H9 (cell line): ENCODE results near the gene UFC1. TPM values are rescaled to one million over a fixed set of nuclear protein-coding genes. Genes with fewer than 3 reads are reported as not detected.

ENCODE experiments used
- DNase-seq: peaks from one replicate; pipeline ENCODE4 v3.0.0-alpha.2; 2017
- H2AFZ ChIP-seq: one replicate; pipeline ENCODE4 v1.6.1; 2013; ENCODE audit warnings: mild to moderate bottlenecking, low read length, control low read depth, moderate library complexity
- H2AK5ac ChIP-seq: 2 replicates; pipeline ENCODE4 v1.6.1; 2013; ENCODE audit warnings: low read length, control low read depth, mixed read lengths; ENCODE audit not compliant: insufficient read length
- H2BK120ac ChIP-seq: one replicate; pipeline ENCODE4 v1.6.1; 2013; ENCODE audit warnings: low read depth, mild to moderate bottlenecking, low read length, control low read depth, inconsistent platforms; ENCODE audit not compliant: poor library complexity, severe bottlenecking
- H2BK12ac ChIP-seq: 2 replicates; pipeline ENCODE4 v1.6.1; 2013; ENCODE audit warnings: low read length, control low read depth, mixed read lengths, low read depth; ENCODE audit not compliant: insufficient read length
- H2BK15ac ChIP-seq: 2 replicates; pipeline ENCODE4 v1.6.1; 2013; ENCODE audit warnings: low read depth, low read length, control low read depth
- H2BK20ac ChIP-seq: one replicate; pipeline ENCODE4 v1.6.1; 2013; ENCODE audit warnings: low read depth, mild to moderate bottlenecking, low read length, control low read depth, inconsistent platforms; ENCODE audit not compliant: poor library complexity, severe bottlenecking
- H2BK5ac ChIP-seq: 2 replicates; pipeline ENCODE4 v1.6.1; 2013; ENCODE audit warnings: low read length, control low read depth, mixed read lengths; ENCODE audit not compliant: insufficient read length
- H3K14ac ChIP-seq: 2 replicates; pipeline ENCODE4 v1.6.1; 2013; ENCODE audit warnings: low read length, control low read depth; ENCODE audit not compliant: insufficient read depth
- H3K18ac ChIP-seq: 2 replicates; pipeline ENCODE4 v1.6.1; 2013; ENCODE audit warnings: low read depth, mild to moderate bottlenecking, mixed read lengths, low read length, control low read depth; ENCODE audit not compliant: insufficient read length
- H3K23ac ChIP-seq: 2 replicates; pipeline ENCODE4 v1.6.1; 2013; ENCODE audit warnings: low read length, control low read depth, mixed read lengths, low read depth; ENCODE audit not compliant: insufficient read length
- H3K23me2 ChIP-seq: 2 replicates; pipeline ENCODE4 v1.6.1; 2013; ENCODE audit warnings: low read depth, mild to moderate bottlenecking, mixed read lengths, low read length, control low read depth; ENCODE audit not compliant: insufficient read length, poor library complexity, severe bottlenecking
- H3K27ac ChIP-seq: 2 replicates; pipeline ENCODE4 v1.5.1; 2013; ENCODE audit warnings: low read length, control low read depth, mixed read lengths, low read depth; ENCODE audit not compliant: insufficient read length
- H3K27me3 ChIP-seq: 2 replicates; pipeline ENCODE4 v1.6.1; 2013; ENCODE audit warnings: low read length, control low read depth, inconsistent platforms; ENCODE audit not compliant: insufficient read depth
- H3K4ac ChIP-seq: 2 replicates; pipeline ENCODE4 v1.6.1; 2013; ENCODE audit warnings: low read depth, mild to moderate bottlenecking, control low read depth, inconsistent platforms, low read length, moderate library complexity
- H3K4me1 ChIP-seq: 2 replicates; pipeline ENCODE4 v1.6.1; 2013; ENCODE audit warnings: low read length, control low read depth, inconsistent platforms; ENCODE audit not compliant: insufficient read depth
- H3K4me2 ChIP-seq: 2 replicates; pipeline ENCODE4 v1.6.1; 2013; ENCODE audit warnings: low read length, control low read depth, mixed read lengths; ENCODE audit not compliant: insufficient read length, insufficient read depth
- H3K56ac ChIP-seq: 2 replicates; pipeline ENCODE4 v1.6.1; 2013; ENCODE audit warnings: low read depth, mild to moderate bottlenecking, mixed read lengths, low read length, control low read depth; ENCODE audit not compliant: insufficient read length
- H3K79me1 ChIP-seq: 2 replicates; pipeline ENCODE4 v1.6.1; 2013; ENCODE audit warnings: low read depth, mild to moderate bottlenecking, moderate library complexity, low read length, control low read depth, inconsistent platforms; ENCODE audit not compliant: insufficient read depth, poor library complexity, severe bottlenecking
- H3K79me2 ChIP-seq: 2 replicates; pipeline ENCODE4 v1.6.1; 2013; ENCODE audit warnings: low read length, control low read depth, inconsistent platforms; ENCODE audit not compliant: insufficient read depth
- H3K9ac ChIP-seq: 2 replicates; pipeline ENCODE4 v1.6.1; 2013; ENCODE audit warnings: low read length, control low read depth, mixed read lengths; ENCODE audit not compliant: insufficient read length; ENCODE audit errors: extremely low read depth
- H3K9me3 ChIP-seq: one replicate; pipeline ENCODE4 v1.6.1; 2013; ENCODE audit warnings: low read depth, low read length, inconsistent platforms; ENCODE audit not compliant: control insufficient read depth
- H3T11ph ChIP-seq: one replicate; pipeline ENCODE4 v1.6.1; 2013; ENCODE audit warnings: mild to moderate bottlenecking, low read length, control low read depth, inconsistent platforms
- H4K20me1 ChIP-seq: one replicate; pipeline ENCODE4 v1.6.1; 2013; ENCODE audit not compliant: control insufficient read depth, insufficient read length, insufficient read depth
- H4K5ac ChIP-seq: 2 replicates; pipeline ENCODE4 v1.6.1; 2013; ENCODE audit warnings: low read depth, mild to moderate bottlenecking, mixed read lengths, low read length, control low read depth; ENCODE audit not compliant: insufficient read length
- H4K8ac ChIP-seq: replicated peaks from 2 replicates; pipeline ENCODE4 v1.6.1; 2013; ENCODE audit warnings: low read length, control low read depth, mixed read lengths, low read depth; ENCODE audit not compliant: insufficient read length
- H4K91ac ChIP-seq: 2 replicates; pipeline ENCODE4 v1.6.1; 2013; ENCODE audit warnings: low read depth, mild to moderate bottlenecking, moderate library complexity, mixed read lengths, low read length, control low read depth; ENCODE audit not compliant: insufficient read length
- H3K27ac Mint-ChIP-seq, 3 experiments: 2 replicates in 2 of 3; 3 replicates in 1 of 3; pipeline ENCODE4 v1.8.0; 2020 to 2021; ENCODE audit warnings: mixed read lengths in 3 of 3, mild to moderate bottlenecking in 1 of 3, moderate library complexity in 1 of 3
- H3K27me3 Mint-ChIP-seq: 2 replicates; pipeline ENCODE4 v1.8.0; 2021; ENCODE audit warnings: low read depth, mild to moderate bottlenecking, moderate library complexity, mixed read lengths
- H3K36me3 Mint-ChIP-seq, 3 experiments: 2 replicates in 2 of 3; 3 replicates in 1 of 3; pipeline ENCODE4 v1.8.0; 2020 to 2021; ENCODE audit warnings: low read depth in 3 of 3, mixed read lengths in 3 of 3; ENCODE audit not compliant: insufficient read depth in 1 of 3
- H3K4me1 Mint-ChIP-seq, 2 experiments: 2 replicates each; pipeline ENCODE4 v1.8.0; 2020; ENCODE audit warnings: mixed read lengths in 2 of 2
- H3K4me3 Mint-ChIP-seq, 2 experiments: 2 replicates in 1 of 2; 3 replicates in 1 of 2; pipeline ENCODE4 v1.8.0; 2020 to 2021; ENCODE audit warnings: mild to moderate bottlenecking in 2 of 2, mixed read lengths in 2 of 2, moderate library complexity in 1 of 2
- H3K9me3 Mint-ChIP-seq, 2 experiments: 2 replicates in 1 of 2; 3 replicates in 1 of 2; pipeline ENCODE4 v1.8.0; 2020; ENCODE audit warnings: mild to moderate bottlenecking in 2 of 2, mixed read lengths in 2 of 2, moderate library complexity in 1 of 2
- WGBS: extraction: QIAGEN DNeasy Blood & Tissue Kit; methylation state at CpG from one replicate; pipeline ENCODE4 v1.1.7; 2013; ENCODE audit warnings: missing lambda C conversion rate, low lambda C conversion rate, mixed read lengths; ENCODE audit not compliant: insufficient read length; ENCODE audit errors: extremely low coverage; 5-methylcytosine and 5-hydroxymethylcytosine counted together
- total RNA-seq: library from RNA; stranded (reverse); gene quantifications from 2 replicates; pipeline ENCODE4 v1.2.1, GENCODE V29; 2021
- TF ChIP-seq, protein P1 (sequence below): fragments of 200-600 bp; sonication (generic); conservative IDR thresholded peaks from 3 replicates; pipeline ENCODE4 v1.8.0; 2021; ENCODE audit warnings: antibody characterized with exemption, mild to moderate bottlenecking

Gene UFC1
- total RNA-seq, 1 experiment from 2014 or later, result 93.4 TPM

DNA sequence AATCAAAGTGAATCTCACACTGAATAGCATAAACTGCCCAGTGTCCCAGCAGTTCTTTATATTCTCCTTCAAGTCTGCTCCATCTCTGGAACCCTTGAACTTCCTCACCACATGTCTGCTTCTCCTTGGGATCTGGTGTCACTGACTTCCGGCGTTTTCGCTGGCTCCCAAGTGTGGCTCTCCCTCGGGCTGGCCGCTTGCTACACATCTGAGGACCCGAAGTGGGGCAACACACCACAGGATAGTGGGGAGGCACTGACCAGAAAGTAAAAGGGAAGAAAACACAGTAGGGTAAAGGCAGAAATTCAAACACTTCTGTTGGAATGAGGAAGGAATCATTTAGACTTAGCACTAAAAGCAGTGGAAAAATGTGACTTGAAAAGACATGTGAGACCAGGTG, 30.8 kb upstream of the UFC1 start:
- Histone ChIP-seq H4K91ac (no peak overlapping the region), H4K20me1 (no peaks in the 10 kb centered on the region), H3K18ac (no peak overlapping the region), H2BK120ac (no peak overlapping the region), H3K4me1 (peaks cover 5% of the 10 kb centered on the region; the same call in 1 of the 2 replicates), H3T11ph (no peak overlapping the region), H4K8ac (no peak overlapping the region), H2BK20ac (no peak overlapping the region), H3K9me3 (no peaks in the 10 kb centered on the region), H3K23me2 (peaks cover 9% of the 10 kb centered on the region), H4K5ac (no peak overlapping the region), H3K27me3 (no peaks in the 10 kb centered on the region), H2BK15ac (no peak overlapping the region), H3K23ac (no peak overlapping the region), H3K27ac (no peak overlapping the region), H3K79me2 (no peaks in the 10 kb centered on the region), H3K79me1 (no peaks in the 10 kb centered on the region), H3K4ac (no peak overlapping the region), H2AFZ (no peak overlapping the region), H3K9ac (no peak overlapping the region), H3K4me2 (no peak overlapping the region), H2BK5ac (no peak overlapping the region), H2AK5ac (no peak overlapping the region), H3K14ac (no peak overlapping the region), H3K56ac (no peak overlapping the region), H2BK12ac (no peak overlapping the region)
- no peak for DNase-seq
- Mint-ChIP-seq H3K4me1 (peaks cover 14 to 18% of the 10 kb centered on the region in 2 experiments), H3K9me3 (no peaks in the 10 kb centered on the region), H3K27ac (no peak overlapping the region; a peak in 1 of 7 replicates), H3K27me3 (no peaks in the 10 kb centered on the region), H3K4me3 (no peak overlapping the region), H3K36me3 (peaks cover 40 to 81% (median 77%) of the 10 kb centered on the region in 3 experiments; a peak in 6 of 7 replicates)
- WGBS, result no CpG with 5 or more reads among the region's 6 CpGs
- TF ChIP-seq, protein P1, sequence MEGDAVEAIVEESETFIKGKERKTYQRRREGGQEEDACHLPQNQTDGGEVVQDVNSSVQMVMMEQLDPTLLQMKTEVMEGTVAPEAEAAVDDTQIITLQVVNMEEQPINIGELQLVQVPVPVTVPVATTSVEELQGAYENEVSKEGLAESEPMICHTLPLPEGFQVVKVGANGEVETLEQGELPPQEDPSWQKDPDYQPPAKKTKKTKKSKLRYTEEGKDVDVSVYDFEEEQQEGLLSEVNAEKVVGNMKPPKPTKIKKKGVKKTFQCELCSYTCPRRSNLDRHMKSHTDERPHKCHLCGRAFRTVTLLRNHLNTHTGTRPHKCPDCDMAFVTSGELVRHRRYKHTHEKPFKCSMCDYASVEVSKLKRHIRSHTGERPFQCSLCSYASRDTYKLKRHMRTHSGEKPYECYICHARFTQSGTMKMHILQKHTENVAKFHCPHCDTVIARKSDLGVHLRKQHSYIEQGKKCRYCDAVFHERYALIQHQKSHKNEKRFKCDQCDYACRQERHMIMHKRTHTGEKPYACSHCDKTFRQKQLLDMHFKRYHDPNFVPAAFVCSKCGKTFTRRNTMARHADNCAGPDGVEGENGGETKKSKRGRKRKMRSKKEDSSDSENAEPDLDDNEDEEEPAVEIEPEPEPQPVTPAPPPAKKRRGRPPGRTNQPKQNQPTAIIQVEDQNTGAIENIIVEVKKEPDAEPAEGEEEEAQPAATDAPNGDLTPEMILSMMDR, result no peak
